ENCODE results near the gene DAB2IP.

DAB2IP gene

DNA sequence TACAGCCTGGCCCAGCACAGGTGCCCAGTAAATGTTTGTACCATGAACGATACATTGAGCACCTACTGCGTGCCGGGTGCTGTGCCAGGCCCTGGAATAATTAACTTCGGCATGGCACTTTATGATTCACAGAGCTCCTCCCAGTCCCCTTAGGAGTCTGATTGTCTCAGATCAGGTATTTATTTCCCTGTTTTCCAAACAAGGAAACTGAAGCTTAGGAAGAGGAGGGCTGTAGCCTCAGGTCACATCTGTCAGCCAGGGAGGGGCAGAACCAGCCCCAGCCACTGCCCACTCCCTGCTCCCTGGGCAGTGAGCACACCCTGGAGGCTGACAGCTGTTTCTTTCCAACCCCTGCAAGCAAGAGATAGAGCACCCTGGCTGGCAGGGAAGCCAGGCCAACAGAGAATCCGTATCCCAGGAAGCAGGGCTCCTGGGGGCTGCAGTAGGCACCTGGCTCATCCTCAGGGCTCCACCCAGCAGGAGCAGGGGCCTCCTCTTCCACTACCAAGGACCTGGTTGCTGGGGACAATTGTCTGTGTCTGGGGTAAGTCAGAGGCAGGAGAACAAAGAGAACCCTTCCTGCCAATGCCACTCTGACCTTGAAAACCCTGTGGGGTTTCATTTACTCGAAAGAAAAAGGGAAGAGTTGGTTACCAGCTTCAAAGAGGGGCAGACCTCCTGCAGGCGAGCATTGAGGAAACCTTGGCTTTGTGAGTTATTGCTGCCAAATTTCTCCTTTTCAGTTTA lies 69.0 kb downstream of the DAB2IP start:
- no peak overlapping the region for H2AFZ ChIP-seq (ENCODE audit: low read length)
- peaks cover 7% of the 10 kb centered on the region for H3K4me1 ChIP-seq (ENCODE audit: insufficient read depth, low read length, severe bottlenecking)
- H3K4me3 ChIP-seq (ENCODE audit: low read depth, low read length, poor library complexity, severe bottlenecking) = no peak overlapping the region
- H3K36me3 ChIP-seq (ENCODE audit: insufficient read depth, low read length) = no peaks in the 10 kb centered on the region
- no peaks in the 10 kb centered on the region for H4K20me1 ChIP-seq (ENCODE audit: insufficient read depth, low read length)
- H3K27me3 ChIP-seq (ENCODE audit: insufficient read depth, low read length) = peaks cover 7% of the 10 kb centered on the region; the same call in 1 of the 2 replicates
- H3K79me2 ChIP-seq (ENCODE audit: insufficient read depth, low read length) = no peaks in the 10 kb centered on the region
- TF ChIP-seq, protein P1, sequence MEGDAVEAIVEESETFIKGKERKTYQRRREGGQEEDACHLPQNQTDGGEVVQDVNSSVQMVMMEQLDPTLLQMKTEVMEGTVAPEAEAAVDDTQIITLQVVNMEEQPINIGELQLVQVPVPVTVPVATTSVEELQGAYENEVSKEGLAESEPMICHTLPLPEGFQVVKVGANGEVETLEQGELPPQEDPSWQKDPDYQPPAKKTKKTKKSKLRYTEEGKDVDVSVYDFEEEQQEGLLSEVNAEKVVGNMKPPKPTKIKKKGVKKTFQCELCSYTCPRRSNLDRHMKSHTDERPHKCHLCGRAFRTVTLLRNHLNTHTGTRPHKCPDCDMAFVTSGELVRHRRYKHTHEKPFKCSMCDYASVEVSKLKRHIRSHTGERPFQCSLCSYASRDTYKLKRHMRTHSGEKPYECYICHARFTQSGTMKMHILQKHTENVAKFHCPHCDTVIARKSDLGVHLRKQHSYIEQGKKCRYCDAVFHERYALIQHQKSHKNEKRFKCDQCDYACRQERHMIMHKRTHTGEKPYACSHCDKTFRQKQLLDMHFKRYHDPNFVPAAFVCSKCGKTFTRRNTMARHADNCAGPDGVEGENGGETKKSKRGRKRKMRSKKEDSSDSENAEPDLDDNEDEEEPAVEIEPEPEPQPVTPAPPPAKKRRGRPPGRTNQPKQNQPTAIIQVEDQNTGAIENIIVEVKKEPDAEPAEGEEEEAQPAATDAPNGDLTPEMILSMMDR (IDR thresholded peaks at IDR 0.05; ENCODE audit: low read length) = no peak
- no peak for TF ChIP-seq EZH2 (IDR thresholded peaks at IDR 0.05; ENCODE audit: borderline replicate concordance, low read length)
- H3K9ac ChIP-seq (ENCODE audit: low read length) = no peak overlapping the region
- no peaks in the 10 kb centered on the region for H3F3A ChIP-seq (ENCODE audit: insufficient read depth, low read length)
- H3K9me3 ChIP-seq (ENCODE audit: low read length) = no peaks in the 10 kb centered on the region
- H3K27ac ChIP-seq (ENCODE audit: low read depth, low read length, poor library complexity, severe bottlenecking) = no peak overlapping the region
- no peak overlapping the region for H3K4me2 ChIP-seq (ENCODE audit: low read length)
- no peaks in the 10 kb centered on the region for H3K9me2 ChIP-seq (ENCODE audit: low read depth, low read length)

DNA sequence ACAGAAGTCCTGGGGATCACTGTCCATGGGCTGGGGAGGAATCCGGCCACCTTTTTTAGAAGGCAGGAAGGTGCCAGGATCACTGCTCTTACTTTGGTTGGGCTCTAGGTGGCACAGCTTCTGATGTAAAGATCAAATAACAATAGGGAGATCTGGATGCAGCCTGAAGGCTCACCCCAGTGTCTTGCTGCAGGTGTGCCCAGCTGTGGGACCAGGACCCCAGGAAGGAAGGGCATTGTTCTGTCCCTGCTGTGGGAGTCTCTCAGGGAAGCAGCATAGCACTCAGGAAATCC lies 69.6 kb downstream of the DAB2IP start:
- H2AFZ ChIP-seq (ENCODE audit: low read length) = no peak overlapping the region
- no peaks in the 10 kb centered on the region for H3K9me3 ChIP-seq (ENCODE audit: low read length)
- TF ChIP-seq EZH2 (IDR thresholded peaks at IDR 0.05; ENCODE audit: borderline replicate concordance, low read length) = no peak
- TF ChIP-seq, protein P1 (IDR thresholded peaks at IDR 0.05; ENCODE audit: low read length) = peak; percentile 39; the same call in 1 of the 2 replicates
- no peaks in the 10 kb centered on the region for H3K36me3 ChIP-seq (ENCODE audit: insufficient read depth, low read length)
- H3K27ac ChIP-seq (ENCODE audit: low read depth, low read length, poor library complexity, severe bottlenecking) = no peak overlapping the region
- H4K20me1 ChIP-seq (ENCODE audit: insufficient read depth, low read length) = no peaks in the 10 kb centered on the region
- H3K4me1 ChIP-seq (ENCODE audit: insufficient read depth, low read length, severe bottlenecking) = peaks cover 7% of the 10 kb centered on the region
- no peaks in the 10 kb centered on the region for H3K79me2 ChIP-seq (ENCODE audit: insufficient read depth, low read length)
- H3K4me3 ChIP-seq (ENCODE audit: low read depth, low read length, poor library complexity, severe bottlenecking) = no peak overlapping the region
- H3K9ac ChIP-seq (ENCODE audit: low read length) = no peak overlapping the region
- H3F3A ChIP-seq (ENCODE audit: insufficient read depth, low read length) = no peaks in the 10 kb centered on the region
- H3K4me2 ChIP-seq (ENCODE audit: low read length) = no peak overlapping the region
- no peaks in the 10 kb centered on the region for H3K9me2 ChIP-seq (ENCODE audit: low read depth, low read length)
- H3K27me3 ChIP-seq (ENCODE audit: insufficient read depth, low read length) = peaks cover 7% of the 10 kb centered on the region; the same call in 1 of the 2 replicates

- H3K27ac ChIP-seq (ENCODE audit: low read depth, low read length, poor library complexity, severe bottlenecking) = no peak overlapping the region
- H3K9ac ChIP-seq (ENCODE audit: low read length) = no peak overlapping the region
- no peaks in the 10 kb centered on the region for H4K20me1 ChIP-seq (ENCODE audit: insufficient read depth, low read length)
- no peaks in the 10 kb centered on the region for H3K9me2 ChIP-seq (ENCODE audit: low read depth, low read length)
- H3K9me3 ChIP-seq (ENCODE audit: low read length) = no peaks in the 10 kb centered on the region
- peaks cover 7% of the 10 kb centered on the region; the same call in 1 of the 2 replicates for H3K27me3 ChIP-seq (ENCODE audit: insufficient read depth, low read length)
- no peaks in the 10 kb centered on the region for H3K79me2 ChIP-seq (ENCODE audit: insufficient read depth, low read length)
- no peaks in the 10 kb centered on the region for H3F3A ChIP-seq (ENCODE audit: insufficient read depth, low read length)
- no peak overlapping the region for H3K4me2 ChIP-seq (ENCODE audit: low read length)
- peaks cover 7% of the 10 kb centered on the region for H3K4me1 ChIP-seq (ENCODE audit: insufficient read depth, low read length, severe bottlenecking)
- no peak for TF ChIP-seq EZH2 (IDR thresholded peaks at IDR 0.05; ENCODE audit: borderline replicate concordance, low read length)
- TF ChIP-seq, protein P1 (IDR thresholded peaks at IDR 0.05; ENCODE audit: low read length) = no peak
- no peak overlapping the region for H2AFZ ChIP-seq (ENCODE audit: low read length)
- no peak overlapping the region for H3K4me3 ChIP-seq (ENCODE audit: low read depth, low read length, poor library complexity, severe bottlenecking)
- no peaks in the 10 kb centered on the region for H3K36me3 ChIP-seq (ENCODE audit: insufficient read depth, low read length)
These were observed 70.3 kb downstream of the DAB2IP start for GRCh38 chr9:121721770-121722169.

Measured in OCI-LY1 (cell line).